K562 (cell line): Measurements from ENCODE around the gene BCL2L15. TPM values are rescaled to one million over a fixed set of nuclear protein-coding genes. Genes with fewer than 3 reads are reported as not detected.

ENCODE experiments used
- ELF2 ChIP-seq: fragments of 250-450 bp; sonication (Bioruptor Pico); IDR thresholded peaks from 2 replicates; pipeline ENCODE4 v1.5.0; 2021; ENCODE audit warnings: mild to moderate bottlenecking
- HNRNPK ChIP-seq: fragments of 200-400 bp; formaldehyde crosslinking; IDR thresholded peaks from one replicate; pipeline ENCODE4 v1.6.1; 2018; ENCODE audit warnings: mild to moderate bottlenecking, low read depth, low read length; ENCODE audit not compliant: poor library complexity, severe bottlenecking
- HNRNPUL1 ChIP-seq: fragments of 200-400 bp; formaldehyde crosslinking; IDR thresholded peaks from 2 replicates; pipeline ENCODE4 v1.6.1; 2017; ENCODE audit warnings: low read length
- KAT8 ChIP-seq: fragments of 450-650 bp; IDR thresholded peaks from 2 replicates; pipeline ENCODE4 v1.6.1; 2016; ENCODE audit warnings: low read depth, mild to moderate bottlenecking
- MCM2 ChIP-seq: fragments of 450-650 bp; IDR thresholded peaks from 2 replicates; pipeline ENCODE4 v1.6.1; 2017; ENCODE audit warnings: low read depth, mild to moderate bottlenecking
- NFE2L1 ChIP-seq: fragments of 450-650 bp; IDR thresholded peaks from 2 replicates; pipeline ENCODE4 v1.6.1; 2016; ENCODE audit warnings: missing genetic modification characterization, low read depth, mild to moderate bottlenecking, missing compliant biosample characterization, moderate library complexity, borderline replicate concordance
- NFXL1 ChIP-seq: fragments of 450-650 bp; formaldehyde crosslinking; IDR thresholded peaks from 2 replicates; pipeline ENCODE4 v1.4.0; 2021; ENCODE audit warnings: mild to moderate bottlenecking
- RBM39 ChIP-seq: fragments of 200-400 bp; formaldehyde crosslinking; optimal IDR thresholded peaks from 2 replicates; pipeline ENCODE3; 2018; ENCODE audit warnings: low read depth, low read length
- SIN3B ChIP-seq: fragments of 450-650 bp; IDR thresholded peaks from 2 replicates; pipeline ENCODE4 v1.6.1; 2017; ENCODE audit warnings: low read depth, mild to moderate bottlenecking, moderate library complexity
- SMAD3 ChIP-seq: fragments of 450-650 bp; formaldehyde crosslinking; conservative IDR thresholded peaks from 2 replicates; pipeline ENCODE4 v1.4.0; 2020; ENCODE audit warnings: mild to moderate bottlenecking
- TCF7 ChIP-seq: sonication (generic); IDR thresholded peaks from 2 replicates; pipeline ENCODE4 v1.6.1; 2016; ENCODE audit warnings: antibody characterized with exemption, borderline replicate concordance
- ZBTB17 ChIP-seq: fragments of 450-650 bp; formaldehyde crosslinking; IDR thresholded peaks from 2 replicates; pipeline ENCODE4 v1.4.0; 2020; ENCODE audit warnings: mild to moderate bottlenecking
- ZBTB8A ChIP-seq: fragments of 450-650 bp; IDR thresholded peaks from 2 replicates; pipeline ENCODE4 v1.6.1; 2018; ENCODE audit warnings: mild to moderate bottlenecking, moderate library complexity; ENCODE audit not compliant: partially characterized antibody
- ZNF444 ChIP-seq: fragments of 250-450 bp; sonication (Bioruptor Pico); IDR thresholded peaks from 2 replicates; pipeline ENCODE4 v1.4.0; 2020; ENCODE audit warnings: mild to moderate bottlenecking, moderate library complexity
- polyA plus RNA-seq, 8 experiments: library from polyadenylated mRNA; depleted of rRNA in 4 of 8; stranded (reverse) in 5 of 8; unstranded in 3 of 8; fragments of >200 nt; fragmentation: Nextera tagmentation in 2 of 8; fragmentation: Illumina TruSeq in 1 of 8; extraction: Ambion mirVana in 2 of 8; extraction: Trizol in 1 of 8; gene quantifications; 2 replicates each; pipeline versions ENCODE4 v1.2.1 to v1.2.3, GENCODE V29; 2011 to 2014; ENCODE audit warnings: inconsistent platforms in 1 of 8, missing spikeins in 1 of 8
- total RNA-seq, 7 experiments: library from RNA; depleted of rRNA in 6 of 7; stranded (reverse); fragments of >200 nt in 6 of 7; fragmentation: Illumina TruSeq in 2 of 7; extraction: Trizol in 2 of 7; gene quantifications; 2 replicates each; pipeline versions ENCODE4 v1.2.1 to v1.2.3, GENCODE V29; 2011 to 2021; ENCODE audit warnings: low replicate concordance in 1 of 7
- TF ChIP-seq, protein P1 (sequence below): fragments of 450-650 bp; IDR thresholded peaks from 2 replicates; pipeline ENCODE4 v1.6.1; 2016; ENCODE audit warnings: low read depth
- TF ChIP-seq, protein P2 (sequence below): fragments of 450-650 bp; formaldehyde crosslinking; IDR thresholded peaks from 2 replicates; pipeline ENCODE4 v1.4.0; 2022; ENCODE audit warnings: missing genetic modification characterization
- TF ChIP-seq, protein P3 (sequence below): fragments of 250-450 bp; sonication (Bioruptor Pico); IDR thresholded peaks from 2 replicates; pipeline ENCODE4 v1.5.0; 2021
- TF ChIP-seq, protein P4 (sequence below): sonication (generic); formaldehyde crosslinking; IDR thresholded peaks from 2 replicates; pipeline ENCODE4 v1.8.0; 2022; ENCODE audit warnings: missing genetic modification reagents, mild to moderate bottlenecking, borderline replicate concordance

Gene BCL2L15
- total and polyA plus RNA-seq, 9 of the 15 experiments (the other 6 are each of a cell fraction or from before 2014, with no cell fraction given), result 0.06 to 0.42 (median 0.28) TPM; not detected in 1

DNA sequence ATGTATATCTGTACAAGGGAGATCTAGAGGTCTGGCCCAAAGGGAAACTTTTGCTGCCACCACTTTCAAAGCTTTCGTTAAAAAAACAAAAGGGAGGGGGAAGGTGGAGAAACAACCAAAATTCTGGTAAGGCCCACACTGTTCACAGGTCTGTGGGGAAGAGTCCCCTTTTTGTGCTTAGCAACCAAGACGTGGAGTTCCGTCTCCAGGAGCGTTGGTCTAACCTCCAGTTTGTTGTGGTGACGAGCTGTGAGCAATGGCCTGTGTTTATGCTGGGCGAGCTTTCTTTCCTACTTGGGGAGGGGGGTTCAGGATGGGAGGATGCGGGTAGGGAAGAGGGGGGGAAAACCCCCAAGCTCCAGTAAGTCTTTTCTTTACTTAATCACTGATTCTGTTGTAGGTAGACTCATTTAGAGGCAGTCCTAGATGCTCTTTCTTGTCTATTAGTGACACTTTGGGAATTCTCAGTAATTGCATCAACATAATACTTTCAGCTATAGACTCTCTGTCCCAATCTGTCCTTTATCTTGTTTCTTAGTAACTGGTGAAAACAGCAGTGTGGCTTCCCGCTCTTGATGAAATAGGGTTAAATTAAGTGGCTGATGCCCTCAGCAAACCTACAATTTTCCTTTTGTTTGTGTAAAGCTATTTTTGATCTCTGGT is 43.2 kb upstream of the BCL2L15 start (continued):
- TF ChIP-seq, protein P1, sequence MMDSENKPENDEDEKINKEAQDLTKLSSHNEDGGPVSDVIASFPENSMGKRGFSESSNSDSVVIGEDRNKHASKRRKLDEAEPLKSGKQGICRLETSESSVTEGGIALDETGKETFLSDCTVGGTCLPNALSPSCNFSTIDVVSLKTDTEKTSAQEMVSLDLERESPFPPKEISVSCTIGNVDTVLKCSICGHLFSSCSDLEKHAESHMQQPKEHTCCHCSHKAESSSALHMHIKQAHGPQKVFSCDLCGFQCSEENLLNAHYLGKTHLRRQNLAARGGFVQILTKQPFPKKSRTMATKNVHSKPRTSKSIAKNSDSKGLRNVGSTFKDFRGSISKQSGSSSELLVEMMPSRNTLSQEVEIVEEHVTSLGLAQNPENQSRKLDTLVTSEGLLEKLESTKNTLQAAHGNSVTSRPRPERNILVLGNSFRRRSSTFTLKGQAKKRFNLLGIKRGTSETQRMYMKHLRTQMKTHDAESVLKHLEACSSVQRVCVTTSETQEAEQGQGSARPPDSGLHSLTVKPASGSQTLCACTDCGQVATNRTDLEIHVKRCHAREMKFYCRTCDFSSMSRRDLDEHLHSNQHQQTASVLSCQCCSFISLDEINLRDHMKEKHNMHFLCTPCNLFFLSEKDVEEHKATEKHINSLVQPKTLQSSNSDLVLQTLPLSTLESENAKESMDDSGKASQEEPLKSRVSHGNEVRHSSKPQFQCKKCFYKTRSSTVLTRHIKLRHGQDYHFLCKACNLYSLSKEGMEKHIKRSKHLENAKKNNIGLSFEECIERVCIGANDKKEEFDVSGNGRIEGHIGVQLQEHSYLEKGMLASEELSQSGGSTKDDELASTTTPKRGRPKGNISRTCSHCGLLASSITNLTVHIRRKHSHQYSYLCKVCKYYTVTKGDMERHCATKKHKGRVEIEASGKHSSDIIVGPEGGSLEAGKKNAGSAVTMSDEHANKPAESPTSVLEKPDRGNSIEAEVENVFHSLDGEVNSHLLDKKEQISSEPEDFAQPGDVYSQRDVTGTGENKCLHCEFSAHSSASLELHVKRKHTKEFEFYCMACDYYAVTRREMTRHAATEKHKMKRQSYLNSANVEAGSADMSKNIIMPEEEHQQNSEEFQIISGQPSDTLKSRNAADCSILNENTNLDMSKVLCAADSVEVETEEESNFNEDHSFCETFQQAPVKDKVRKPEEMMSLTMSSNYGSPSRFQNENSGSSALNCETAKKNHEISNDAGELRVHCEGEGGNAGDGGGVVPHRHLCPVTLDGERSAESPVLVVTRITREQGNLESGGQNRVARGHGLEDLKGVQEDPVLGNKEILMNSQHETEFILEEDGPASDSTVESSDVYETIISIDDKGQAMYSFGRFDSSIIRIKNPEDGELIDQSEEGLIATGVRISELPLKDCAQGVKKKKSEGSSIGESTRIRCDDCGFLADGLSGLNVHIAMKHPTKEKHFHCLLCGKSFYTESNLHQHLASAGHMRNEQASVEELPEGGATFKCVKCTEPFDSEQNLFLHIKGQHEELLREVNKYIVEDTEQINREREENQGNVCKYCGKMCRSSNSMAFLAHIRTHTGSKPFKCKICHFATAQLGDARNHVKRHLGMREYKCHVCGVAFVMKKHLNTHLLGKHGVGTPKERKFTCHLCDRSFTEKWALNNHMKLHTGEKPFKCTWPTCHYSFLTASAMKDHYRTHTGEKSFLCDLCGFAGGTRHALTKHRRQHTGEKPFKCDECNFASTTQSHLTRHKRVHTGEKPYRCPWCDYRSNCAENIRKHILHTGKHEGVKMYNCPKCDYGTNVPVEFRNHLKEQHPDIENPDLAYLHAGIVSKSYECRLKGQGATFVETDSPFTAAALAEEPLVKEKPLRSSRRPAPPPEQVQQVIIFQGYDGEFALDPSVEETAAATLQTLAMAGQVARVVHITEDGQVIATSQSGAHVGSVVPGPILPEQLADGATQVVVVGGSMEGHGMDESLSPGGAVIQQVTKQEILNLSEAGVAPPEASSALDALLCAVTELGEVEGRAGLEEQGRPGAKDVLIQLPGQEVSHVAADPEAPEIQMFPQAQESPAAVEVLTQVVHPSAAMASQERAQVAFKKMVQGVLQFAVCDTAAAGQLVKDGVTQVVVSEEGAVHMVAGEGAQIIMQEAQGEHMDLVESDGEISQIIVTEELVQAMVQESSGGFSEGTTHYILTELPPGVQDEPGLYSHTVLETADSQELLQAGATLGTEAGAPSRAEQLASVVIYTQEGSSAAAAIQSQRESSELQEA, result no peak
- TF ChIP-seq KAT8, result no peak
- TF ChIP-seq TCF7, result no peak
- no peak; the same call in 1 of the 2 replicates for TF ChIP-seq SMAD3 (CRISPR knock-in tag)
- TF ChIP-seq MCM2, result no peak
- TF ChIP-seq HNRNPUL1, result no peak
- no peak for TF ChIP-seq ZBTB8A
- TF ChIP-seq, protein P2, sequence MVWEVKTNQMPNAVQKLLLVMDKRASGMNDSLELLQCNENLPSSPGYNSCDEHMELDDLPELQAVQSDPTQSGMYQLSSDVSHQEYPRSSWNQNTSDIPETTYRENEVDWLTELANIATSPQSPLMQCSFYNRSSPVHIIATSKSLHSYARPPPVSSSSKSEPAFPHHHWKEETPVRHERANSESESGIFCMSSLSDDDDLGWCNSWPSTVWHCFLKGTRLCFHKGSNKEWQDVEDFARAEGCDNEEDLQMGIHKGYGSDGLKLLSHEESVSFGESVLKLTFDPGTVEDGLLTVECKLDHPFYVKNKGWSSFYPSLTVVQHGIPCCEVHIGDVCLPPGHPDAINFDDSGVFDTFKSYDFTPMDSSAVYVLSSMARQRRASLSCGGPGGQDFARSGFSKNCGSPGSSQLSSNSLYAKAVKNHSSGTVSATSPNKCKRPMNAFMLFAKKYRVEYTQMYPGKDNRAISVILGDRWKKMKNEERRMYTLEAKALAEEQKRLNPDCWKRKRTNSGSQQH (CRISPR knock-in tag), result peak; percentile 37; the same call in 1 of the 2 replicates
- TF ChIP-seq ELF2 (CRISPR knock-in tag), result no peak
- TF ChIP-seq NFE2L1, result no peak
- TF ChIP-seq, protein P3, sequence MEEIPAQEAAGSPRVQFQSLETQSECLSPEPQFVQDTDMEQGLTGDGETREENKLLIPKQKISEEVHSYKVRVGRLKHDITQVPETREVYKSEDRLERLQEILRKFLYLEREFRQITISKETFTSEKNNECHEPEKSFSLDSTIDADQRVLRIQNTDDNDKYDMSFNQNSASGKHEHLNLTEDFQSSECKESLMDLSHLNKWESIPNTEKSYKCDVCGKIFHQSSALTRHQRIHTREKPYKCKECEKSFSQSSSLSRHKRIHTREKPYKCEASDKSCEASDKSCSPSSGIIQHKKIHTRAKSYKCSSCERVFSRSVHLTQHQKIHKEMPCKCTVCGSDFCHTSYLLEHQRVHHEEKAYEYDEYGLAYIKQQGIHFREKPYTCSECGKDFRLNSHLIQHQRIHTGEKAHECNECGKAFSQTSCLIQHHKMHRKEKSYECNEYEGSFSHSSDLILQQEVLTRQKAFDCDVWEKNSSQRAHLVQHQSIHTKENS, result no peak
- TF ChIP-seq ZNF444 (CRISPR knock-in tag), result no peak
- no peak for TF ChIP-seq RBM39
- TF ChIP-seq NFXL1 (CRISPR knock-in tag), result no peak
- TF ChIP-seq ZBTB17 (CRISPR knock-in tag), result no peak
- TF ChIP-seq HNRNPK, result no peak
- TF ChIP-seq, protein P4, sequence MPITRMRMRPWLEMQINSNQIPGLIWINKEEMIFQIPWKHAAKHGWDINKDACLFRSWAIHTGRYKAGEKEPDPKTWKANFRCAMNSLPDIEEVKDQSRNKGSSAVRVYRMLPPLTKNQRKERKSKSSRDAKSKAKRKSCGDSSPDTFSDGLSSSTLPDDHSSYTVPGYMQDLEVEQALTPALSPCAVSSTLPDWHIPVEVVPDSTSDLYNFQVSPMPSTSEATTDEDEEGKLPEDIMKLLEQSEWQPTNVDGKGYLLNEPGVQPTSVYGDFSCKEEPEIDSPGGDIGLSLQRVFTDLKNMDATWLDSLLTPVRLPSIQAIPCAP (CRISPR knock-in tag), result no peak
- no peak for TF ChIP-seq SIN3B
